K562 (cell line): ENCODE results near the gene TRAF3IP3. TPM values are rescaled to one million over a fixed set of nuclear protein-coding genes. Genes with fewer than 3 reads are reported as not detected.

Experiments used
- ARID3B ChIP-seq: fragments of 250-450 bp; sonication (Bioruptor Pico); IDR thresholded peaks from 2 replicates; pipeline ENCODE4 v1.4.0; 2020; ENCODE audit warnings: borderline replicate concordance
- CHD1 ChIP-seq: fragments of 200-600 bp; sonication (generic); IDR thresholded peaks from one replicate; pipeline ENCODE4 v1.6.1; 2012; ENCODE audit warnings: mild to moderate bottlenecking, moderate library complexity, low read length, inconsistent platforms
- CHD2 ChIP-seq: IDR thresholded peaks from 2 replicates; pipeline ENCODE4 v1.6.1; 2011; ENCODE audit warnings: low read depth, low read length
- ETV1 ChIP-seq: fragments of 450-650 bp; conservative IDR thresholded peaks from 2 replicates; pipeline ENCODE4 v1.6.1; 2016; ENCODE audit warnings: missing genetic modification characterization, control low read depth, low read depth, missing compliant biosample characterization
- ETV5 ChIP-seq: sonication (generic); formaldehyde crosslinking; IDR thresholded peaks from 2 replicates; pipeline ENCODE4 v1.4.0; 2020; ENCODE audit warnings: low read depth, mild to moderate bottlenecking, missing genetic modification reagents
- GABPB2 ChIP-seq: fragments of 250-450 bp; sonication (Bioruptor Pico); conservative IDR thresholded peaks from 2 replicates; pipeline ENCODE4 v1.5.1; 2021; ENCODE audit warnings: mild to moderate bottlenecking
- HOMEZ ChIP-seq: fragments of 250-450 bp; sonication (Bioruptor Pico); IDR thresholded peaks from 2 replicates; pipeline ENCODE4 v1.4.0; 2020; ENCODE audit warnings: mild to moderate bottlenecking, moderate library complexity
- MCM2 ChIP-seq: fragments of 450-650 bp; IDR thresholded peaks from 2 replicates; pipeline ENCODE4 v1.6.1; 2017; ENCODE audit warnings: low read depth, mild to moderate bottlenecking
- MTA2 ChIP-seq: fragments of 450-650 bp; IDR thresholded peaks from 2 replicates; pipeline ENCODE4 v1.6.1; 2016; ENCODE audit warnings: low read depth
- MXI1 ChIP-seq: IDR thresholded peaks from 2 replicates; pipeline ENCODE4 v1.6.1; 2011; ENCODE audit warnings: low read depth, mild to moderate bottlenecking, improper control_type of control experiment, low read length
- PHF21A ChIP-seq: fragments of 450-650 bp; IDR thresholded peaks from 2 replicates; pipeline ENCODE4 v1.6.1; 2017; ENCODE audit warnings: low read depth, borderline replicate concordance
- POLR2AphosphoS5 ChIP-seq: IDR thresholded peaks from 2 replicates; pipeline ENCODE4 v1.6.1; 2011; ENCODE audit warnings: mild to moderate bottlenecking, low read depth, low read length, moderate library complexity; ENCODE audit not compliant: control insufficient read depth, insufficient read depth
- RAD21 ChIP-seq, 2 experiments: fragments of 250-450 bp in 1 of 2; fragments of 450-650 bp in 1 of 2; sonication (Bioruptor Pico) in 1 of 2; formaldehyde crosslinking in 1 of 2; IDR thresholded peaks in 1 of 2; conservative IDR thresholded peaks in 1 of 2; 2 replicates each; pipeline versions ENCODE4 v1.4.0 to v1.8.0; 2020 to 2022; ENCODE audit warnings: mild to moderate bottlenecking in 2 of 2, moderate library complexity in 1 of 2
- RBM25 ChIP-seq: fragments of 200-400 bp; formaldehyde crosslinking; IDR thresholded peaks from 2 replicates; pipeline ENCODE4 v1.6.1; 2018; ENCODE audit warnings: low read length, low read depth, moderate library complexity; ENCODE audit not compliant: severe bottlenecking
- RNF2 ChIP-seq: sonication (generic); IDR thresholded peaks from 2 replicates; pipeline ENCODE4 v1.6.1; 2016
- RUNX1 ChIP-seq: sonication (generic); IDR thresholded peaks from 2 replicates; pipeline ENCODE4 v1.6.1; 2016; ENCODE audit warnings: antibody characterized with exemption, low read depth
- SAFB2 ChIP-seq: fragments of 200-400 bp; formaldehyde crosslinking; IDR thresholded peaks from 2 replicates; pipeline ENCODE4 v1.6.1; 2018; ENCODE audit warnings: borderline replicate concordance, low read length, low read depth, moderate library complexity; ENCODE audit not compliant: severe bottlenecking
- SMARCA5 ChIP-seq: fragments of 450-650 bp; IDR thresholded peaks from 2 replicates; pipeline ENCODE4 v1.6.1; 2016
- TEAD4 ChIP-seq, 2 experiments: sonication (generic) in 1 of 2; formaldehyde crosslinking in 1 of 2; IDR thresholded peaks; 2 replicates each; pipeline versions ENCODE4 v1.6.1 to v1.8.0; 2012 to 2022; ENCODE audit warnings: borderline replicate concordance in 1 of 2, inconsistent platforms in 1 of 2, low read length in 1 of 2, mild to moderate bottlenecking in 1 of 2, missing genetic modification reagents in 1 of 2
- THAP12 ChIP-seq: fragments of 250-450 bp; sonication (Bioruptor Pico); IDR thresholded peaks from 2 replicates; pipeline ENCODE4 v1.9.0; 2021; ENCODE audit warnings: mild to moderate bottlenecking, inconsistent platforms
- ZKSCAN3 ChIP-seq: fragments of 250-450 bp; sonication (Bioruptor Pico); IDR thresholded peaks from 2 replicates; pipeline ENCODE4 v1.4.0; 2020
- ZNF133 ChIP-seq: fragments of 250-450 bp; sonication (Bioruptor Pico); IDR thresholded peaks from 2 replicates; pipeline ENCODE4 v1.4.0; 2020; ENCODE audit warnings: mild to moderate bottlenecking
- ZNF57 ChIP-seq: fragments of 450-650 bp; formaldehyde crosslinking; IDR thresholded peaks from 2 replicates; pipeline ENCODE4 v1.4.0; 2020; ENCODE audit warnings: mild to moderate bottlenecking, moderate library complexity
- polyA plus RNA-seq, 8 experiments: library from polyadenylated mRNA; depleted of rRNA in 4 of 8; stranded (reverse) in 5 of 8; unstranded in 3 of 8; fragments of >200 nt; fragmentation: Nextera tagmentation in 2 of 8; fragmentation: Illumina TruSeq in 1 of 8; extraction: Ambion mirVana in 2 of 8; extraction: Trizol in 1 of 8; gene quantifications; 2 replicates each; pipeline versions ENCODE4 v1.2.1 to v1.2.3, GENCODE V29; 2011 to 2014; ENCODE audit warnings: inconsistent platforms in 1 of 8, missing spikeins in 1 of 8
- total RNA-seq, 7 experiments: library from RNA; depleted of rRNA in 6 of 7; stranded (reverse); fragments of >200 nt in 6 of 7; fragmentation: Illumina TruSeq in 2 of 7; extraction: Trizol in 2 of 7; gene quantifications; 2 replicates each; pipeline versions ENCODE4 v1.2.1 to v1.2.3, GENCODE V29; 2011 to 2021; ENCODE audit warnings: low replicate concordance in 1 of 7
- TF ChIP-seq, protein P1 (sequence below): sonication (generic); formaldehyde crosslinking; IDR thresholded peaks from 2 replicates; pipeline ENCODE4 v1.9.0; 2022; ENCODE audit warnings: mild to moderate bottlenecking, missing genetic modification reagents

Gene TRAF3IP3
- total and polyA plus RNA-seq, 9 of the 15 experiments (the other 6 are each of a cell fraction or from before 2014, with no cell fraction given) = 0.06 to 1.1 (median 0.31) TPM

- peak; percentile 50 for TF ChIP-seq TEAD4 (IDR thresholded peaks at IDR 0.05; ENCODE audit: low read length)
- TF ChIP-seq TEAD4 (CRISPR knock-in tag; IDR thresholded peaks at IDR 0.05; ENCODE audit: borderline replicate concordance) = no peak
- TF ChIP-seq CHD1 = no peak
- no peak for TF ChIP-seq SMARCA5
- TF ChIP-seq GABPB2 (CRISPR knock-in tag) = no peak
- no peak for TF ChIP-seq ZNF133
- TF ChIP-seq ETV1 (tag) = no peak
- TF ChIP-seq HOMEZ (CRISPR knock-in tag) = no peak
- TF ChIP-seq, protein P1, sequence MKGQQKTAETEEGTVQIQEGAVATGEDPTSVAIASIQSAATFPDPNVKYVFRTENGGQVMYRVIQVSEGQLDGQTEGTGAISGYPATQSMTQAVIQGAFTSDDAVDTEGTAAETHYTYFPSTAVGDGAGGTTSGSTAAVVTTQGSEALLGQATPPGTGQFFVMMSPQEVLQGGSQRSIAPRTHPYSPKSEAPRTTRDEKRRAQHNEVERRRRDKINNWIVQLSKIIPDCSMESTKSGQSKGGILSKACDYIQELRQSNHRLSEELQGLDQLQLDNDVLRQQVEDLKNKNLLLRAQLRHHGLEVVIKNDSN = no peak
- TF ChIP-seq MXI1 = no peak
- peak; percentile 21 to 36; a peak in 3 of 4 replicates for TF ChIP-seq RAD21 (CRISPR knock-in tag; conservative IDR thresholded peaks at IDR 0.05 in 1 of 2, IDR thresholded peaks at IDR 0.05 in 1 of 2)
- TF ChIP-seq CHD2 = no peak
- no peak for TF ChIP-seq ZKSCAN3 (CRISPR knock-in tag)
- no peak for TF ChIP-seq ARID3B (CRISPR knock-in tag)
- TF ChIP-seq RNF2 = peak; percentile 81; the same call in 1 of the 2 replicates
- TF ChIP-seq RUNX1 = no peak
- no peak for TF ChIP-seq SAFB2
- no peak for TF ChIP-seq MTA2
- TF ChIP-seq THAP12 = no peak
- no peak for TF ChIP-seq ZNF57
- TF ChIP-seq RBM25 = no peak
- TF ChIP-seq ETV5 (CRISPR knock-in tag) = no peak
- TF ChIP-seq POLR2AphosphoS5 = no peak; the same call in 1 of the 2 replicates
- TF ChIP-seq PHF21A = no peak
- no peak for TF ChIP-seq MCM2
Measured at GRCh38 chr1:209808059-209808581, 52.3 kb downstream of the TRAF3IP3 start (continued).
